DMS53 treated with DMSO at 0.1 percent for 48 hours (cell line): ENCODE results near the gene PLK1.
"Not testable (repeated sequence)": the region's sequence is repeated elsewhere in the genome, so short reads cannot be mapped to it uniquely, and the experiment has no call there.

Source experiments
- DNase-seq: peaks from one replicate; lab custom pipeline; 2025; ENCODE audit not compliant: unreplicated experiment; lab: John Stamatoyannopoulos, UW

The PLK1 gene

DNA sequence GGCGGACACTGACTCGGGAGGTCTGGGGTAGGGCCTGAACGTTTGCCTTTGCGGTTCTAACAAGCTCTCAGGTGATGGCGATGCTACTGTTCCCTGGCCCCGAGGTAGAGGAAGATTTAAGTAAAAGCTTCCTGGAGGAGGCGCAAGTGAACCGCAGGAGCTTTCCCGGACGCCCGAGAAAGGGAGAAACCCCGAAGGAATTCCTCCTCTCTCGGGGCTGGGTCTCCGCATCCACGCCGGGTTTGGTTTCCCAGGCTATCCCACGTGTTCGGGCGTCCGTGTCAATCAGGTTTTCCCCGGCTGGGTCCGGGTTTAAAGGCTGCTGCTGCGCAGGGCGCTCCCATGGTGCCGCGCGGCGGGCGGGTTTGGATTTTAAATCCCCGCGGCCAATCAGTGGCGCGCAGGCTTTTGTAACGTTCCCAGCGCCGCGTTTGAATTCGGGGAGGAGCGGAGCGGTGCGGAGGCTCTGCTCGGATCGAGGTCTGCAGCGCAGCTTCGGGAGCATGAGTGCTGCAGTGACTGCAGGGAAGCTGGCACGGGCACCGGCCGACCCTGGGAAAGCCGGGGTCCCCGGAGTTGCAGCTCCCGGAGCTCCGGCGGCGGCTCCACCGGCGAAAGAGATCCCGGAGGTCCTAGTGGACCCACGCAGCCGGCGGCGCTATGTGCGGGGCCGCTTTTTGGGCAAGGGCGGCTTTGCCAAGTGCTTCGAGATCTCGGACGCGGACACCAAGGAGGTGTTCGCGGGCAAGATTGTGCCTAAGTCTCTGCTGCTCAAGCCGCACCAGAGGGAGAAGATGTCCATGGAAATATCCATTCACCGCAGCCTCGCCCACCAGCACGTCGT is at the start of gene PLK1:
Gene PLK1 (plus strand): TSS at position 460 of the 844 bp plus-strand sequence. CDS start 44 bp downstream, at position 504.
- peak; percentile 61 for DNase-seq

DNA sequence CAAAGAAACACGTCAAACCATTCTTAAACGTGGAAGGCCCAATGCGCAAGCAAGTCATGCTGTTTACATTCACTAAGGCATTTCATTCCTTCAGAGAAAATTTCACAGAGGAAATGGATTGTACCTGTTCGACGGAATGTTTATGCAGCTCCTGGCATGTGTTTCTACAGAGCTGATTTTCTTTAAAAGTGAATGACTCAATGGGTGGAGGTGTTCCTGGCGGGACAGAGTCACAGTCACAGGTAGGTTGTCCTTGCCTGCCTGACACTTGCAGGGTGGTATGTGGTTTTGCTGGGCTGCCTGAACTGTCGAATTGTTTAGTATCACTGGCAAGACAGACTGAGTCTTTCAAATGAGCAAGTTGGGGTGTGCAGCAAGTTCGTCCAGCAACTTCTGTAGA is 49.2 kb upstream of the PLK1 start:
- DNase-seq, result no peak

DNA sequence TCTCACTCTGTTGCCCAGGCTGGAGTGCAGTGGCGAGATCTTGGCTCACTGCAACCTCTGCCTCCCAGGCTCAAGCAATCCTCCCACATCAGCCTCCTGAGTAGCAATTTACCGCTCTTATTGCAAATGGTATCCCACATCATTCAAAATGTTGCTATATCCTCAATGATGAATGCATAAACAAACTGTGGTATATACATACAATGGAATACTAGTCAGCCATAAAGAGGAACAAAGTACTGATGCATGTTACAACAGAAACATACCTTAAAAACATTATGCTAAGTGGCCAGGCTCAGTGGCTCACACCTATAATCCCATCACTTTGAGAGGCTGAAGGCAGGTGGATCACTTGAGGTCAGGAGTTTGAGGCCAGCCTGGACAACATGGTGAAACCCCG is 46.8 kb upstream of the PLK1 start:
- DNase-seq, result not testable (repeated sequence)

DNA sequence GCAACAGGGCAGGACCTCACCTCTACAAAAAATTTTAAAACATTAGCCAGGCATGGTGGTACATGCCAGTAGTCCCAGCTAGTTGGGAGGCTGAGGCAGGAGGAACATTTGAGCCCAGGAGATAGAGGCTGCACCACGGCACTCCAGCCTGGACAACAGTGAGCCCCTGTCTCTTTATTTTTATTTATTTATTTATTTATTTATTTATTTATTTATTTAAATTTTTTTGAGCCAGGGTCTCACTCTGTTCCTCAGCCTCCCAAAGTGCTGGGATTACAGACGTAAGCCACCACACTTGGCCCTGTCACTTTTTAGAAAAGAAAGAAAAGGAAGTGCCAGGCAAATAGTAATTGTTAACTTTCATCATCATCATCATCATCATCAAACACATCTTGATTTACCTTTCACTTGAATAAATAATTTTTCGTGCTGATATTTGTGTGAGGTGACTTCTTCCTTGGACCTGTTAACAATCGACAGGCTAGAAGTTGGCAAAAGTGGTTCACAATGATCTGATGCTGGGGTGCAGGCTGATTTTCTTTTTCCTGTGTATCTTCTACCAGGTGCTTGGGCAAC is 44.1 kb upstream of the PLK1 start:
- DNase-seq, result no peak

DNA sequence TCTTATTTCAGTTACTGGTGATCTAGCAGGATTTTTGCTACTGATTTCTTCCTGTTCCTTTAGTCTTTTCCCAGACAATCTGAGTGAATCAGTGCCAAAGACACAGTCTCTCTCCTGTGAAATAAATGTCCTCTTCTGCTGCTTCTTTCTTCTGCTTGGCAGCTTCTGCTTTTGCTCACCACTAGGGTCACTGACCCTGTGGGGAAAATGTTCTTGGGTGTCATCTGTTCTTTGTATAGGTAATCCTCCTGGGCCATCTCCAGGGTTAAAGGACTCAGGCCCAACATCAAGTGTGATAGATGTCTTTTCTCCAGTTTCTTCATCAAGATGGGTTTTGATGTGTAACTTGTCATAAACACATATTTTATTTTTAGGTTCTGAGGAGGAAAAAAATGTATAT is 42.7 kb upstream of the PLK1 start:
- no peak for DNase-seq

DNA sequence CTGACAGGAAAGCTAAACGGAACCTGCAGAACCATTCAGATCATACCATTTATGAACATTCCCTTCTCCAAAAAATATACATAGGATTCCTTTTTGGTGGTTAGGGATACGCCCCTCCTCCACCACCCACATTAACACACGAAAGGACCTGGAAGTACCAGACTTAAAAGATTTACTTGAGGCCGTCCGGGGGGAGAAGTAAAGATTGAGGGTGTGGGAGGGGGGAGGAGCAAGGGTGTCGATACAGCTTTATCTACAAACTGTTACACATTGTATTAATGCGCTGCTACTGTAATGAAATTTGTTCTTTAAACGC is 38.1 kb upstream of the PLK1 start:
- DNase-seq, result peak; percentile 1

DNA sequence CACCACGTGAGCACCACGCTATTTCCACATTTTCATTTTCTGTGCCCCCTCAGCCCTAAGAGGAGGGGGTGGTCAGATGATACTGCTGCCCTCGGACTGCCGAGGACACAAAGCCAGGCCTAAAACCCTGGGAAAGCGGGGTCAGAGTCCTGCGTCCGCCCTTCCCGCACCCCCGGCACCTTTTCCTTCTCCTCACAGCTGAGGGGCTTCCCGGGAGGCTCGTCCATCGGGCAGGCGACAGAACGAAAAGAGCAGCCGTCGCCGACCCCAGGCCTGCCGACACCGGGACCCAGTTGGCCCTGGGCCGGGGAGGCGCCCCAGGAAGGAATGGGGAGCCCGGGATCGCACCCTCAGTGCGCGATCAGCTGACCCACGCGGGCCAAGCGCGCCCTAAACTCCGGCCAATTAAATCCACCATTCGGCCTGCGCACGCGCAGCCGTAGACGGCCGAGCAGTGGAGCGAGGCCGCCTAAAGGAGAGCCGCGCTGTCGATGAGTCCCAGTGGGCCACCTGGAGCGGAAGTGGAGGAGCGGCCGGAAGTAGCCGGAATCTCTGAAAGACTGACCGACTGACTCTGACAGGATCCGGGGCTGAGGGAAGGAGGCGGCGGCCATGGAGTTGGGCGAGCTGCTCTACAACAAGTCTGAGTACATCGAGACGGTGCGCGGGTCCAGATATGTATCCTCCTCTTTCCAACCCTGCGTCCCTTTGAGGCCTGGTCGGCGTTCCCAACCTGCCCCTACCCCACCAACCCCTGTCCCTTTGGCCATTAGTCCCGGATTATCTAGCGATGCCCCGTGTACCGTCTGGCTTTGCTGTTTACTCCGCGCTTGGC is 37.5 kb upstream of the PLK1 start, which contains the start of the genes DCTN5 and PALB2:
Gene DCTN5 (plus strand): TSS at position 536 of the 835 bp plus-strand sequence. CDS start 77 bp downstream, at position 613.
Gene PALB2 (minus strand): TSS at position 380 of the 835 bp plus-strand sequence. CDS start 153 bp downstream, at position 227.
- peak; percentile 80 for DNase-seq

DNA sequence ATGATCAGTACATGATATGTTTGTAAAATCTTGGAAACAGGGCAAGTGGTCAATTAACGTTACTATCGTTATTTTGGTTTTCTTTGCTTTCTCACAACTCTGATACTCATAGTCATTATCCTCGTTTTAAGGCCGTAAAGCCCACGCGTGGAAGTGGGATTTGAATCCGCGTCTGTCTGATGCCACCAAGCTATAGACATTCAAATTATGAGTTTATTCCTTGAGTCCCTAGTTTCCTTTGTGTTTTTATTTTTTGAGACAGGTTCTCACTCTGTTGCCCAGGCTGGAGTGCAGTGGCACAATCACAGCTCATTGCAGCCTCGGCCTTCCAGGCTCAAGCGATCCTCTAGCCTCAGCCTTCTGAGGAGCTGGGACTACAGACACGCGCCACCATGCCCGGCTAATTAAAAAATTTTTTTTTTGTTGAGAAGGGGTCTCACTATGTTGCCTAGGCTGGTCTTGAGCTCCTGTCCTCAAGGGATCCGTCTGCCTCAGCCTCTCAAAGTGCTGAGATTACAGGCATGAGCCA is 36.4 kb upstream of the PLK1 start:
- DNase-seq, result no peak

DNA sequence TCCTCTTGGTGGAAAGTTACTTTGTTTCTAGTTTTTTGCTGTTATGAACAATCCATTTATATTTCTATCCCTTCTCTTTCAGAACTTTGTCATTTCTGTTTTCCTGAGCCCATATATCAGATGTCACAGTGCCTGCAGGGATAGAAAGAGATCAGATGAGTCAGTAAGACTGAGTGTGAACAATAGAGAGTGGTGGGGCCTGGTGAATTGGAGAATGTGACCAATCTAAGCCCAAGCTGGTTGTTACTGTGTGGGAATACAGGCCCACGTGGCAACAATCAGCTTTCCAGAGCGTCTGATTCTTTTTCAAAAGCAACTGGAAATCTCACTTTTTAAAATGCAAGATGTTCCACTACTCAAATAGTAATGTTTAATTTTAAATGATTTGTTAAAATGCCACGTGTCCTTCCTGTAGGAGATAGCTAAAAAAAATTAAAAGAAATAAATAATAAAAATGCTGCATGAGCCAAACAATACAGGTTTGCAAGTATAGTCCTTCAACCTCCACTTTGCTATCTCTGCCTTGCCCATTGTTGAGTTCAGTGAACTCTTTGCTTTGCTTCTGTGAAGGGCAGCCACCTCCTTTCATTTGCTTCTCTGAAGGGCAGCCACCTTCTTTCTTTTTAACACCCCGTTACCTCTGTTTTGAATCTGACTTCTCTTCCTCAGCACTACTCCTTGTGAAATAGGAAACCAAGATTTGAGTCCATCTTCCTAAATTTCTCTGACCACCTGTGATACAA is 27.8 kb upstream of the PLK1 start:
- no peak for DNase-seq

DNA sequence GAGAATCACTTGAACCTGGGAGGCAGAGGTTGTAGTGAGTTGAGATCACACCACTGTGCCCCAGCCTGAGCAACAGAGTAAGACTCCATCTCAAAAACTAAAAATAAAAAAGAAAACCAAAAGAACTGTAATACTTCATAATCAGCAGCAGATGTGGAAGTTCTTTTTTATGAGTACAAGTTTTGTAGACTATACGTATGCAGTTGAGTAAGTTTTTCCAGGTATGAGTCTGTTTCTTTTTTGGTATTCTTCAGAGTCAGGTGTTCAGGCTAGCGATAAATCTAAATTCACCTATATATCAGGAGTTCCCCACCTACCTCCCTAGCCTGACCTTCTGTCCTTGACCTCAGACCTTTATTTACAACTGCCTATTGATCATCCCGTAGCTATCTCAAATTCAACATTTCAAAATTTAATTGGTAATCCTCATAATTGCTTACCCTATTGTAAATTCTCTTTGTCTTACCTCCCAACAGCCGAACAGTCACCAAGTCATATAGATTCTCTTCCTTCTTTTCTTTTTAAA is 26.7 kb upstream of the PLK1 start:
- no peak for DNase-seq

DNA sequence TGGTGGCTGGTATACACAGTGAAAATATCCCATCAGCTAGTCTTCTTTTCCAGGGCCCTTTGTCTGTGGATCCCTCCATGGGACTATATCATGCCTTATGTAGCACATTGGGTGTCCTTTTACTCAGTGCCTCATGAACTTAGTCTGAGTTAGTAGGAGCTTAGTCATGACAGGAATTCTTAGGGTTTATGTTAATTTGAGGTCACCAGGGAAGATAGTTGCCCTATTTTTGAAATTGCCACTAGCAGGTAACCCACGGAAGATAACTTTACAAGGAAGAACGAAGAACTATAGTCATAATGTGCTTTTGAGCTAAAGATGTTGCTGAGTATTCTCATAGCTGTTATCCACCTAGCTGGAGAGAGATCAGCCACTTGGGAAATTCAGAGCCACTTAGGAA is 14.8 kb upstream of the PLK1 start:
- no peak for DNase-seq

DNA sequence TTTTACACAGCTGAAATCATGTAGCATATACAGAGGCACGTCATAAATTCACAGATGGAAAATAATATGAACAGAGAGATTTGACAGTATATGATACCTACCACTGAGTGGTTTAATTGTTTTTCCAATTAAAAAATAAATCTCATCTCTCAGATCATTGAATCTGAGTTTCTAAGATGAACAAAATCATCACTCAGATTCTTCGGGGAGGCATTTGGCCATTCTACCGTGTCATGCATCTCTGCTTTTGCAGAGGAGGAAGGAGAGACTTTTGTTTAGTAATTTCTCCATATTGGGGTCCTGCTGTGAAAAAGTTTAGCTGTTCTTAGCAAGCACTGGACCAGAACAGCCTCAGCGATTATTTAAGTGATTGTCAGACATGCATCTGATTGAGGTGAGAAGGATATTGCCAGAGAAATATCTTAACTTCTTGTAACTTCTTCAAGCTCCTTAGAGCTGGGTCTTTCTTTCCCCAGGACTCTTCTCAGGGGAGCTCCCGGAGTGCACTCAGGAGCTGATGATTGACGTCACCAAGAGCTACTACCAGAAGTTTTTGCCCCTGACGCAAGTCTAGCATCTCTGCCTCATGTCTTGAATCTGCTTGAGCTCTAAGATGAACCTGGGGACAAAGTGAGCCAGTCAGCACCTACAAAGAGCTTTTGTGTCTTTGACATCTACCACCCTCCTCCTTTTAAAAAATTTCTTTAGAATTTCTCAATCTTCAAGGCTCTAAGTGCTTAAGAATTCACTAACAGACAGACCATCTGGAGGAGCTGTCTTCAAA is 11.9 kb upstream of the PLK1 start:
- no peak for DNase-seq

DNA sequence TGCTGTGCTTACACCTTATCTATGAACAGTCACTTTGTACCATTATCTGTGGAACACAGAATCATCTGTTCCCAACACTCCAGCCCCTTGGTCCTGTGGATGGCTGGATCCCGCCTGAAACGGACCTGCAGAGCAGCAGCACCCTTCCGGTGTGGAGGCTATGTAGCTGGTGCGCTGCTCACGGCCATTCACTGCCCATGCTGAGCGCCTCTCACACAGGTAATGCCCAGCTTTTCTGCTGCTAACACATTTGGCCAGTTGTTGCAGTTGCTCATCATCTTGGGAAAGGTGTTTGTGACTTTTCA is 11.4 kb upstream of the PLK1 start:
- DNase-seq, result no peak

DNA sequence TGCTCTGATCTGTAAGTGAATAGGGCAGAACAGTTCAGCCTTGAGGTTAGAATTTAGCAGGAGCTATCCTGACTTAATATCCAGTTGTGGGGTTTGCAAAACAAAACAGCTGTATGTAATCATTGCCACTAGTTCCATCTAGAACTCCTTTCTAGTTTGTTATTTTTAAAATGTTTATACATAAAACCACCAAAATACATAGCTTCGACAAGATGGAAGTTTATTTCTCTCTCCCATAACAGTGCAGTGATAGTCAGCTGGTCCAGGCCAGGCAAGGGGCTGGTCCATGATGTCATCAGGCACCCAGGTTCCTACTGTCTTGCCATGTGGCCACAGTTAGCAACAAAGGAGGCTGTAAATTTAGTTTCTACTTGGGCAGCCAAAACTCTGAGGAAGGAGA is 10.5 kb upstream of the PLK1 start:
- DNase-seq, result no peak

DNA sequence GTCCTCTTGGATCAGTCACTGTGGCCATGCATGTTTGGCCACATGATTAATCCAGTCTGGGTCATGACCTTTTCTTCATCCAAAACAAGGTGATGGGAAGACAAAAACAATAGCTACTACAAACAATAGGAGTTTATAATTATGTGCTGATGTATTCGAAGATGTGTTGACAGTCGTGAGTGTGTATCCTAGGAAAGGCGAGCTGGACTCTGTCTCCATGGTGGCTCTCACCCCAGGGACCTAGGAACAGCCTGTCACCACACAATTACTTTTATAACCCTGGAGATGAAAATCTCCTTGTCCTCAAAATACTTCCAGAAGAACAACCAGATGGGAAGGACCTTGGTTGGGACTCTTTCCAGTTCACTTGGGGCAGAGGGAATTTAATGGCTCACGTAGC is 9.8 kb upstream of the PLK1 start:
- no peak for DNase-seq

DNA sequence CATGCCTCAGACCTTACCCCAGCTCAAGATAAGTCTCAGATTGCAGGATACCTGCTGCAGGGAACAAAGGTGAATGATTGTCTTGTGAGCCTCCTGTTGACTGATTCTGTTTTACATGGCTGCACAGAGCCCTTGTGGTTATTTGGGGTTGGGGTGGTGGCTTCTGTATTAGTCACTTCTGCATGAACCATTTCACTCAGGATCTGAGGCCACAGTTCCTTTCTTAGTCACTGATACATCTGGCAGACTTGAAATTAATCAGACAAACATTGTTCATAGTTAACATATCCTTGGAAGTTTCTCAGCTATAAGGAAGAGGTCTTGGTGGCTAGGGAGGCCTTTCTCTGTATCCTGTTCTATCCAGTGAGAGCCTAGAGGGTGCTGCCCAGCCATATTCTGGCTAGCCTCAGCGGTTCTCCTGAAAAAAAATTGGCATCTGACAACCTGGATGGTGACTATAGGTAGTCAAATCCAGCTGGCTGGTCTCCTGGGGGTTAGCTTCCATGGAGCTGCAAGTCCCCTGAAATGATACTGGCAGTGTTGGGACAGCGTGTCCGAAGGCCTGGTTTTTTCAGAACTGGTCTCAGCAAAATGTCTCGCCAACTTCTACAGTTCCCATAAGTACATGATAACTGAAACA is 8.4 kb upstream of the PLK1 start:
- DNase-seq, result no peak

DNA sequence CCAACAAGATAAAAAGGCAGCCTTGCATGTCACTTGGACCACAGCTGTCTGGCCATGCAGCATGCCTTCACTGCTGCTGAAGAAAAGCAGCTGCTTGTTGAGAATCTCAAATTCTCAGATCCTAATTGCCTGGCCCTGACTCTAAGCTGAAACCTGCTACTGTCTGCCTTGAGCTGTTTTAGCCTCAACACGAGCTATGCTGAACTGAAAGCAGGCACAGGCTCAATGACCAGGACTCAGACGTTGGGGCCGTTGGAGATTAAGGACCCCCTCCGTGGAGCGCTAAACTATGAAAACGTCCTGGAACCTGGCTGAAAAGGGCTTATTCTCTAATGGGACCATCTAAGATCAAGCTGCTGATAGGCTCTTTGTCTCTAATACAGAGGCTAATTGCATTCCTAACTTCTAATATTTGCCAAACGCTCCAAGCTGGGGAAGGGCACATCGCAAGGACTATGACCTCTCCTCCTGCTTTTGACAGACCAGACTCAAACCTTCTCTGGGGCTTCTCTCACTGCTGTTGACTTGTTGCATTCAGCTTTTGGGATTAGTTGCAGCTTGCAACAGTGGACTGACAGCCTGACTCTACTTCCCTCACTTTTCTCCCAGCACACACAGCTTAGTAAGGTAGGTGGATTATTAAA is 4.6 kb upstream of the PLK1 start:
- DNase-seq, result no peak

DNA sequence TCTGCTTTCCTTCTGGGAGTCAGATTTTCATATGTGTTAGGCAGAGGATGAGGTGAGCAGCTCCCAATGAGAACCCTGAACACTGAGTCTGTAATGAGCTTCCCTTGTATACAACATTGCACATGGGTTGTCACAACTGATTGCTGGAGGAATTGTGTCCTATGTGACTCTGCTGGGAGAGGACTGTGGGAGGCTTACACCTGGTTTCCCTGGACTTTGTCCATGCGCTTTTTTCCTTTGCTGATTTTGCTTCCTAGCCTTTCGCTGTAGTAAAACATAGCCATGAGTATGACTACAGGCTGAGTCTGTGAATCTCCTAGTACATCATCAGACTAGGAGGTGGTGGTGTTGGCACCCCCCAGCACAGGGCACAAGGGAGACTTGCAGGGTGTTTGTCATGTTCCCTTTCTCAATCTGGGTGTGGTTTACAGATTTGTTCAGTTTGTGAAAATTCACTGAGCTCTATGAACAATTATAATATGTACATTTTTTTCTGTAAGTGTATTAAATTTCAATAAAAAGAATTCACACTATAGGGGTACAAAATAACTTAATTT is 1.7 kb upstream of the PLK1 start:
- no peak for DNase-seq
